NCI-H446 treated with DMSO at 0.1 percent for 48 hours (cell line): ENCODE measurements around the gene ICAM2.

Experiments
- DNase-seq: peaks from one replicate; lab custom pipeline; 2025; lab: John Stamatoyannopoulos, UW

ICAM2 gene

DNA sequence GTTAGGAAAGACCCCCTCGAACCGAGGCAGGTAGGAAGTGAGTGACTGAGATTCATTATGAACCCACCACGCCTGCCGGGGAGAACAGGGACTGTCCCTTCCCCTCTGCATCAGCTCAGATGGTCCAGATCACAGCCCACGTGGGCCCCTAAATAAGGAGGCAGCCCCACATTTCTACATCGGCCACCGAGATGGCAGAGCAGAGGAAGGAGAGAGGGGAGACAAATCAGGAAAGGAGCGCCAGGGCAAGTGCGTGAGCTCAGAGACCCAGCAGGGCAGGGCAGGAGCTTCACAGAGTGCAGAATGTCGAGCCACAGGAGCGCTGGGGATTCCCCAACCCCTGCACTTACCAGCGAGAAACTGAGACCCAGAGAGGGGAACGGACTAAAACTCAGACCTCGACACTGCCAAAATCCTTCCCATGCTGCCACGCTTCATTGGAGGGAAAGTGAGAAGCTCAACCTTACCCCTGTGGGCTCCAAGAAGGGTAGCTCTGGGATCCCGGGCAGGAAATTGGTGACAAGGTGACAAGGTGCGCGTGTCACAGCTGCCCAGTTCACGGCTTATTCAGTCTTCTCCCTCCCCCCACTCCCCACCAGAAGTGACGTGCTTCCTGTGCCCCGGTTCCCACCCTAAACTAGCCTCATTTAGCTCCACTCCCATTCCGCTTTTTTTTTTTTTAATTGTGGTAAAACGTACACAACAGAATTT is at the start of gene ICAM2:
Gene ICAM2, minus strand, starts transcription at position 578 of the 711 bp plus-strand sequence. CDS start 13,942 bp downstream, outside the sequence.
- DNase-seq, result no peak

DNA sequence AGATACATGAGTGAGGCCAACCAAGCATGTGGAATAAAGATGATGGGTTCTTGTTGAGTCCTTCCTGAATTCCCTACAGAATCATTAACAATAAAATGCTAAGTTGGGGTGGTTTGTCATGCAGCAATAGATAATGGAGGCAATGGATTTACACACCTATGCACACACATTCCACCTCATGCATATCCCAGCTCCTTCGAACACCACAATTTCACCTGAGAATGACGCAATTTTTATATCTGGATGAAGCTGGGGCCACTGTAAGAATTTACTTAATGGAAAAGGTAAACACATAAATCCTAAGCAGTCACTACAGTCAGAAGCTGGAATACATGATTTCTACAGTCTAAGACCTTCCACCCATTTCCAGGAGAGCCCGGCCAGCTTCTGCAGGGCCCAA is 49.8 kb upstream of the ICAM2 start:
- no peak for DNase-seq

DNA sequence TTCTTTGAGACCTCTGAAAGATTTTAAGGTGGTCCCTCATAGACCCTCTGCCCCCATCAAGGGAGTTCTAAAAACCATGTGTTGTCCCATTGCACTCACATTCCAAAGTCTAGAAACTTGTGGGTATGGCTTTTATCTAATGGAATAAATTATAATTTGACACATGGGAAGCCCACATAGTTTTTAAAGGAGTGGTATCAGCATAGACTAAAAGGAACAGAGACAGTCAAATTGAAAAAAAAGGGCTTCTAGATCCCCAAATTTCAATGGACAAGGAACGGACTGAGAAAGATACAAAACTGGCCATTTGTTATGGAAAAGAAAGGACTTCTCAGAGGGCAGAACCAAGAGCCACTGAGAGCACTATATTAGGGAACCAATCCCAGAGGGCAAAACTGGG is 48.7 kb upstream of the ICAM2 start:
- DNase-seq, result no peak

DNA sequence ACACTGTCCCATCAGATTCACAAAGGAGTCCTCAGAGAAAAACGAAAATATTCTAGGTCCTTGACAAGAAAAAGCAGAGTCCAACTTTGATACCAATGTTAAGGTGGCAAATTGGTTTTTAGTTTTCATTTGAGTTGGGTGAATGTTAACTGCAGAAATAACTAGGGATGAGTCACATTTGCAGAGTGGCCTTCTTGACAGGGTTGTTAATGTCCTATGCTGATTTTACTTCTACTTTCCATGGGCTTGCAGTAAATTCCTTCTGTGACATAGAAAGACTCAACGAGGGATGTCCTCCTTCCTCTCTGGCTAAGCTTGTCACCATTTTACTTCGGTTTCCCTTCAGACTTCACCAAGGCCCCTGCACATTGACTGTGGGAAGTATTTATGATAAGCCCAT is 47.2 kb upstream of the ICAM2 start:
- DNase-seq, result no peak

DNA sequence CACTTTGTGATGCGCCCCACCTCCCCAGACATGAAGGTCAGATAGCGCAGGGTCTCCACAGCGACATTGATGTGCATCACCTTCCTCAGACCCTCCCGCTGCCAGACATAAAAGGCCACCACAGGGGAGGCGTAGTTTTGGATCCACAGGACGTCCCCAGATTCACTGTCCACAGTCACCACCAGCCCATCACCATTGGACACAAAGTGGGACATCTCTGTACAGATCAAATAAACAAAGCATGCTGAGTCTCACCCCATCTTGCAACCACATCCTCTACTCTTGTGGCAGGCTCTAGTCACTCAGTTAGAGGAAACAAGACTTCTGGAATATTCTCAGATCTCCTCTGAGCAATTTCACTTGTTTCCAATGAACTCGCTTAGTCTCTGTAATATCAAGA is 46.3 kb upstream of the ICAM2 start:
- no peak for DNase-seq

DNA sequence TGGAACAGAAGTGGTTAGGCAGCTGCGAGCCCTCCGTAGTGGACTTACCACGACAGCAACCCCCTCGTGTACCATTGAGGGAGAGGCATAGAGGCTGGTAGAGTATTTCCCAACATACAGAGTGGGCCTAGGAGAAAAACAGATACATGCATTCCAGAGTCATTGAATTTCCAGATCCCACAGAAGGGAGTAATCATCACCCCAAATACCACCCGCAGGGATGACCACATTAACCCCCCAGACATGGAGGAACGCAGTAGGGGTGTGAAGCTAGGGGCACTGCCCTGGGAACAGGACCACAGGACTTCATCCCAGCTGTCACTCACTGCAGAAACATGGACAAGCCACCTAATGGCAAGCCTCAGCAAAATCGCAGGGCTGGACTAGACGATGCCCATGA is 44.7 kb upstream of the ICAM2 start:
- DNase-seq, result no peak

DNA sequence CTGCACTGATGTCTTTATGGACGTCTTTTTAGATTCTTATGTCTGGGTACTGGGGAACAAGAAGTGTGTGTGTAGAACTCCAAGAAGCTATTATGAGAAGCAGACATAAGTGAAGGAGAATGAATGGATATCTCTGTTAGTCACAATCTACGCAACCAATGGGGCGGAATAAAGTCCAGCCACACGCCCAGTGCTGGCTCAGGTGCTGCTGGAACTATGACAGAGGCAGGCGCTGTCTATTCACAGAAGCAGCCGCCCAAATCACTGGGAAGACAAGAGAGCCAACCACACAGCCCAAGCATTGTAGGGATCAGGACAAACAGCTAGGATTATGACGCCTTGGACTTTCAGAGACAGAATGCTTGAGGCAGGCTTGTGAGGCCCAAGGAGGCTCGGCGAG is 43.9 kb upstream of the ICAM2 start:
- DNase-seq, result no peak

DNA sequence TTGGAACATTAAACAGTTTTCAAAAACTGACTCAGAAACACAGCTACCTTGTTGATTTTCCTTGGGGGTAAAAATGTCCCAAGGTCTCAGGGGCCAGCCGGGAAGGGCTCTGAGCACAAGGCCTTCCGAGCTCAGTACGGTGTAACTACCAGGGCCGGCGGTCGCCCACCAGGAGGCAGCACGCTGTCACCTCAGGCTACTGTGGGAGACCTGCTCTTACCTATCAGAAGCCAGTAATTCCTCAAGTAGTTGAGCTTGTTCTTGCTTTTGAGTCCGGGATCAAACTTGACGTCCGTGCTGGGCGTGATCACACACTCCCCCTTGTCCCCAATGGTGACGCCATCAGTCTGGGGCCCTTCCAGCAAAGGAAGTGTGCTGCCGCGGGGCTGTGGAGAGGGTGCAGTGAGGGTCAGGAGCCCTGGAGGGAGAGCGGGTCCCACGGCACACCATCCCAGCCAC is 43.4 kb upstream of the ICAM2 start:
- DNase-seq, result no peak

DNA sequence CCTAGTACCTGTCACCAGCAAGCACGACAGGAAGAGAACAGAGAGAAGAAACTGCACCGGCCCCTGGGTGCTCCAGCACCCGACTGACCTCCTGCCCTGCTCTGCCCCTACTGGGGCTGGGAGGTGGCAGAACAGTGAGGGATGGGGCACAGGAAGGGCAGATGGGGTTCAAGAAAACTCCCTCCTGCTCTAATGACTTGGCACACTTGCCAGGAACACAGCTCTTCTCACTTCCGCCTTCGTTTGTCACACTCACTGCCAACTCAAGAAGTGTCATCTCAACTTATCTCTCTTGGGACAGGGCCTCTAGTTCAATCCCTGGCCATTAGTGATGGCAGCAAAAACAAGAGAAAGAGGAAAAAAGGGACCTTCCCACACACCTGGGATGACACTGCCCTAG is 42.7 kb upstream of the ICAM2 start:
- DNase-seq, result no peak

DNA sequence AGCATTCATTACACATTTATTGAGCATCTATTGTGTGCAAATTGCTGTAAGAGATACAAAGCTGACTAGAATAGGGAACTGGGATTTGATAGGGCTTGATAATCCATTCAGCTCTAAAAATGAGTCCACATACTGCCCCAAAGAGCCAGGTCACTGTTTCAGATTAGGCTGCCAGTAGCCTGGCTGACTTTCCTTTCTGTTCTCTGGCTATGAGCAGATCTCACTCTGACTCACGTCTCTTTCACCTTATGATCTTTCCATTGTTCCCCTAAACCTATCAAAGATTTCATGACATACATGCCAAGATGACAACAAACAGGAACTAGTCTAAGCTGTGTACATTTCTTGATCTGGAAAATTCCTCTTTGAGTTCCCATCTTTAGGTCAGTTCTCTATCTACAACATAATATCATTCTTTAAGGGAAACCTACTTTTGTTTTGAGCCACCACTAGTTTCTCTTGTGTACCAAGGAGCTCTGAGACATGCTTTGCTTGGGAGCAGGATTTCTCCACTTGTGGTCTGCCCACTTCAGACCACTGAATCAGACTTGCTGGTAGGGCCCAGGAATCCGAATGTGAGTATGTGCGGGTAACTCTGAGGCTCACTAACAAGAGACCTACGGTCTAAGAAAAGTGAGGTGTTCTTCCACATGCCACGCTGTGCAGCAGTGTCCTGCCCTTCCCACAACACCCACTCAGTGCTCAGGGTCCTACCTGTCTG is 40.9 kb upstream of the ICAM2 start:
- no peak for DNase-seq

DNA sequence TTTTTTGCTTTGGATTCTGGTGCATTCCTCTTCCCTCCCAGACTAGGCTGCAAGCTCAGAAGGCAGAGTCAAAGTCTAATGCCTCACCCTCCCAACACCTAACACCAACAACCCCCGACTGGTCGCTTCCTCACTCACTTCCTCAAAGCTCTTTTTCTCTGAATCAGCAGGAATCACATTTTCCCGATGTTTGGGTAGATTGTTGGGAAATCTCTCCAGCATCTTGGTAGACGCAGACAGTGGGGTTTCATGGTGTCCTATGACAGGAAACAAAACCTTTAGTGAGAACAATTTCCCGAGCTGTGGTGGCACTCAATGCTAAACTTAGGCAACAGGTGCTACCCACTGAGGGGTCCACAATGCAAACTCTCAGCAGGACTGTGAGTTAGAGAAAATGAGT is 39.9 kb upstream of the ICAM2 start:
- DNase-seq, result no peak

DNA sequence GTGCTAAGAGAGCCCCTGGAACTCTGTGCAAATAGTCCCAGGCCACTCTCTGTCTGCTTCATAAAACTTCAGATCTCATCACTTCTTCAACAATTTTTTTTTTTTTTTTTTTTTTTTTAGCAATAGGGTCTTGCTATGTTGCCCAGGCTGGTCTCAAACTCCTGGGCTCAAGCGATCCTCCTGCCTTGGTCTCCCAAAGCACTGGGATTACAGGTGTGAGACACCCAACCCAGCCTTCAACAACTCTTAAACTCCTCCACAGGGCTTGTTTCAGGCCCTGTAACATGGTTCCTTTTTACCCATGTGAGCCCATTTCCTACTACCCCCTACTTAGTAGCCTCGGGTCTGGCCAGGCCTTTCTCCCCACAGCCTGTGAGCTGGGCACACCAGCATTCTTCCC is 39.3 kb upstream of the ICAM2 start:
- no peak for DNase-seq

DNA sequence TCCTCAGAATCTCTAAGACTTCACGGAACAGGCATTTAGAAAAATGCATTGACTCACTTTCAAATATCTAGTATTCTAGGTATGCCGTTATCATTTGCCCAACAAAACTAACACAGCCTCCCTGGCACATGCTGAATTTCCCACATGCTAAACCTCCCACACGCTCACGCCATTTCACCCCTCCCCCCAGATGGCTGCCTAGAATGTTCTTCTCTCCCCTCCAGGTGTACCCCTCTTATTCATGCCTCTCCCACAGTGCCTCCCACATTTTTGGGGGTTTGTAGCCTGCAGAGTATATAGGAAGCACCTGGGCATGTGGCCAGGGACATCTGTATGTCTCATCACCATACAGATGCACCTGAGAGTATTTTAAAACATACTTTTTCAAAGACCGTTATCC is 38.2 kb upstream of the ICAM2 start:
- DNase-seq, result no peak

DNA sequence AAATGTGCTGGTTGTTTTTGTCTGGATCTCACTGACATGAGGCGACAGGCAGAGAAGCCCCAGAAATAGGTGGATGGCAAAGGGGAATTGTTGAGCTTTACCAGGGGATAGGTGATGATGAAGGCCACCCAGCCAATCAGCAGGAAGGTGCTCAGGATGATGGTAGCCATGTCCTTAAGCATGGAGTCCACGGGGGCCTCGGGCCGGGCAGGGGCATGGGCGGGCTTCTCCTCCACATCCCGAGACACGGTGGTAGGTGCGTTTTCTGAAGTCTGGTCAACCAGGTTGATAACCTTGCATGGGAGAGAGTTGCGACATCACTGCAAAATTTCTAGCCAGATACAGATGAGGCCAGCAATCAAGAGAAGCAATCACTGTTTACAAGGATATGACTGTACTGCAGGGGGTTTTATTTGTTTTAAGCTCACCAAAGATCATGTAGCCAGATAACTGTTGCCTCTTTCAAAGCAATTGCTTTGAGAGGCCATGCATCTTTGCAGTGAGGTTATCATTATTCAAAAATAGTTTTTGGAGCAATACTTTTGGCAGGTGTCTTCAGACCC is 37.3 kb upstream of the ICAM2 start:
- no peak for DNase-seq

DNA sequence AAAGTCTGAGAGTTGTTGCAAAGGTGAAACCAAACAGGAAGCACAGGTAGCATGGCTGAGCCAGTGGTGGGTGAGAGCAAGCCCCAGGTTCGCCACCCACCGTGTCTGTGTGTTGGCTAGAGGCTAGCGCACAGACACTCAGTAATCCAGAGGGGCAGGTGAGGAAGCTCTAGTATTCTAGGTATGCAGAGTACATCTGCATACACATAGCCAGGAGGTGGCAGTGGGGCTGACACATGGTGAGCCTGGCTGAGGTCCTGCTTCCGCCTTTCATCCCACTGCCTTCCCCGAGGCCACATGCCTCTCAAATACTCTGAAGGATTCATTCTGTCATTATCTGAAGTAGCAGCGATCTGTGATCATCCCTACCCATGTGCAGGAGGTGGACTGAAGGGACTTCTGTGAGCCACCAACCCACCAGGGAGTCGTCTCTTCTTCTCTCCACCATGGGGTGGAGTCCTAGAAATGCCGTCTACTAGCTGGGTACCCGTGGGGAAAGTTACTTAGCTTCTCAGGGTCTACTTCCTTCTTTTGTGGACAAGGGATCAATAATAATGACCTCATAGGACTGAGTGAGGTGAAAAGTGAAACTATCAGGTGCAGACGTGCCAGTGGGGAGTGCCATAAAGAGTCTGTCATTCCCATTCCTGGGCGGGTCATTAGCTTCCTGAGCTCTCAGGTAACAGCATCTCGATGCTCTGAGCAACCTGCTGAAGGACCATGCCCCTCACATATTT is 36.0 kb upstream of the ICAM2 start:
- DNase-seq, result no peak

DNA sequence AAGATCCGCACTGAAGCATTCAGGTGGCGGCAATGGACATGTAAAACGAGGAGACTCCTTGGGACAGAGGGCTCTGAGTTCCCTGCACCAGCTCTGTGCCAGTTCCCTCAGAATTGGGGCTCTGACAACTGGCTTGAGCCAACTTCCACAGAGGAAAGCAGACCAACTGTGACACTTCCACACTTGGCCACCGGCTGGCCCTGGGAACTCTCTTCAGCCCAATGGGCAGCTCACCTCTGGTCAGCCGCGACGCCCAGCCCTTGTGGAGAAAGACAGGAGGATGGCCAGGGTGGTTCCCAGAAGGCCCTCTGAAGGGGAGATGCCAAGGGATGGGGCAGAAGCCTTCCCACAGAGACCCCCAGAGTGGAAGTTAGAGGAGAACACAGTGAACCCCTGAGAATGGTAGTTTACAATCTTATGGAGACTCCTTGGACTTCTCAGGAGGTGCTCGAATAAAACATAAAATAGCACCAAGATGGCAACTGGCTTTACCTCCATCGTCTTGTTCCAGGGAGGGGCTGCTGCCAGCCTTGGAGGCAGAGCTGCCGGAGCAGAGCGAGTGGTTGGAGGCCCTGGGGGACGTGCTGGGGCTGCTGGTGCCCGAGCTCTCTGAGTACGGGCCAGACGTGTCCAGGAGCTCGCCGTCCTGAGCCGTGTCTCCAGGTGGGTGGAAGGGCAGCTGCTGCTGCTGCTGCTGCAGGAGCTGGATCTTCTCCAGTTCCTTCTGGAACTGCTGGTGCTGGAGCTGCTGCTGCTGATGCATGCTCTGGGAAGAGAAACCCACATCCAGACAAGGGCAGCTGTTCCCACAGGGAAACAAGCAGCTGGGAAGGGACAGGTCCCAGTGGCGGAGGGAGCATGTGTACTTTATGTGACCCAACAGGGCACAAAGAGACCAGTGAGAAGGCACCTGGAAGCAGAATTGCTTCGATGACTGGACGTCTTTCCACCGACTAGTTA is 35.0 kb upstream of the ICAM2 start:
- DNase-seq, result no peak

DNA sequence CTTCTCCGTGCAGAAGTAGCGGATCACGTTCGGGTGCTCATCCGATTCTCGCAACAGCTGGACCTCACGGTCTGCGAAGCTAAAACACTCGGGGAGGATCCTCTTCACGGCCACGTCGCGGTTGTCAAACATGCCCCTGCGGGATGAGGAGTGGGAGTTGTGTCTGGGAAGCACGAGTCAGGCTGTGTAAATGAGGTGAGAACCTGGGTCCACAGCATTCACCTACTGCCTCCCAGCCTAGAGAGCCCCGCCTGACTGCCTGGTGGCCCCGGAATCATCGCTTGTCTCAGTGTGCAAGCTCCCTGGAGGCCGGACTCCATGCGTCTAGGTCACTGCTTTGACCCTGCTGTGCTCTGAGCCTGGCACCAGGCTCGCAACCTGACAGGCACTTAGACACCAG is 33.9 kb upstream of the ICAM2 start:
- DNase-seq, result no peak

DNA sequence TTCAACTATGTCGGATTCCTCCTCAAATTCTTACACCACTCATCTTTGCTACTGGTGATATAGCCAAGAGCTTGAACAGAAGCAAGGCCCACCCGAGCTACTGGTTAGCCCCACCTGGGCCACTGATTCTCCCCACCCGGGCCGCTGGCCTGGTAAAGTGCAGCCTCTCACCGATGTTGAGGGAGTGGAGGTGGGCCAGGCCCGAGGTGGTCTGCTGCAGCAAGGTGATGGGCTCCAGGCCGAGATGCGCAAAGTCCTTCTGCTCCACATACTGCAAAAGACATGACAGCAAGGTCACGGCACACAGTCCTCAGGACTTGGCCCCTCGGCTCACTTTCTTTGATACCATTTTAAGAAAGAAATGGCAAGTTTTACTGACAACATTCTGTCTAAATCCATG is 32.7 kb upstream of the ICAM2 start:
- no peak for DNase-seq

DNA sequence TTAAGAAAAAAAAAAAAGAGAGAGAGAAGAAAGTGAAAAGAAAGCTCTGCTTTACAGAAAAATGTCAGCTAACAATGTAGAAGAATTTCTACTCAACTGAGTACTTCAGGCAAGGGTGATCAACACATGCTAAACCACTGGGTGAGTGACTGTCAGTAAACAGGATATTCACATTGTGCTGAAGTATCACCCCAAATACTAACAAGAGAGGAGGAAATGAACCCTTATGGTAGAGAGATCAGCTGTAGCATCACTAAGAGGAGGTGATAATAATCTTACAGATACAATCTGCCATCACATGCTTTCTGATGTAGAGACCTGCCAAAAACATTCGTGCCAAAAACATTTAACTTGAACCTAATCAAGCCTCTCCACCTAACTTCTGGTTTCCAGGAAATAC is 30.7 kb upstream of the ICAM2 start:
- no peak for DNase-seq

DNA sequence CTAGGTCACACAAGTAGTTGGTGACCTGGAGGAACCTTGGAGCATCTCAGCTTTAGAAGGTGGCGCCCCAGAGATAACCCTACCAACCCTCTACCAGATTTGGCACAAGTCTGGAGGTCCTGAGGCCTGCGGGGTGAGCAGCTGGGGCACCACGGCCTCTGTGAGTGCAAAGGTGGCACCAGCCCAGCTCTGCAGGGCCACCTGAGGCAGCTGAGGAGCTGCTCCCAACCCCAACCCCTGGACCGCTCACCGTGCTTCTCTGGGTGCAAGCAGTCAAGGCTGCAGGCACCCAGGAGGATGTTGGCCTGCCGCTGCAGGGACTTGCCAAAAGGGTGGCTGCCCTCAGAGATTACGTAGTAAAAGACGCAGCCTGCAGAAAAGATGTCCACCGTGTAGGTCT is 28.4 kb upstream of the ICAM2 start:
- no peak for DNase-seq

DNA sequence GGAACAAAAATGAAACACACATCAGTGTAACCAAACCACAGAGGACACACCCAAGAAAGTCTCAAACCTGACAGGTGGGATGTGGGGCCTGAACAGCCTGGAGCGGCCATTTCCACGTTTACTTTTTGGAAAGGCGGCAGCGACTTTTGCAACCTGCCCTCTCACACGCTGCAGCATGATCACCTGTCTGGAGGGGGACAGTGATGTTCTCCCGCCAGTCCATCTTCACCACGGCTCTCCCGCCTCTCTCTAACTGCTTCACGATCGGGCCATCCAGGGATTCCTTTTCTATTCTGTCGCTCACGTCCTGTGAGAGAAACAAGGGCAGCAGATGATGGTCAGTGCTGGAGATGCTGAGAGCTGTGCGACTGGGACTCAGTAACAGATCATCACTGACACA is 24.7 kb upstream of the ICAM2 start:
- no peak for DNase-seq
